ENCODE measurements around the gene SPC25.
A peak's percentile ranks its signal among the peaks of the same experiment; 100 is the strongest.

DNA sequence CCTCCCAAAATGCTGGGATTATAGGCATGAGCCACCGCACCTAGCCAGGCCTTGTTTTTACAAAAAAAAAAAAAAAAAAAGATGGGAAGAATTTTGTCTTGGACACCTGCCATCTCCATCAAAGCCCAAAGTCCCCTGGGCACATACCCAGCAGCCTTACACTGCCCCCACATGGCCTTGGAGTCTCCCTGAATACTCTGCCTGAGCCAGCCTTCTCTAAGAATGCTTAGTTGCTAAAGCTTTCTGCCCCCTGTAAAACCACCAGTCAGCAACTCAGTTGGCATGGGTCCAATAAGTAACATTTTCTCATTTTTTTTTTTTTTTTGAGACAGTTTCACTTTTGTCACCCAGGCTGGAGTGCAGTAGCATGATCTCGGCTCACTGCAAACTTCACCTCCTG is 40.6 kb downstream of the SPC25 start:
- TF ChIP-seq EZH2 (IDR thresholded peaks at IDR 0.05): no peak
- TF ChIP-seq CTCF (IDR thresholded peaks at IDR 0.05): peak; percentile 42
